OCI-M1 (cell line): Measurements from ENCODE around the gene ELOA.
"Not testable (repeated sequence)": the region's sequence is repeated elsewhere in the genome, so short reads cannot be mapped to it uniquely, and the experiment has no call there.

Experiments used
- DNase-seq: peaks from one replicate; lab custom pipeline; 2025; lab: John Stamatoyannopoulos, UW

Gene ELOA

DNA sequence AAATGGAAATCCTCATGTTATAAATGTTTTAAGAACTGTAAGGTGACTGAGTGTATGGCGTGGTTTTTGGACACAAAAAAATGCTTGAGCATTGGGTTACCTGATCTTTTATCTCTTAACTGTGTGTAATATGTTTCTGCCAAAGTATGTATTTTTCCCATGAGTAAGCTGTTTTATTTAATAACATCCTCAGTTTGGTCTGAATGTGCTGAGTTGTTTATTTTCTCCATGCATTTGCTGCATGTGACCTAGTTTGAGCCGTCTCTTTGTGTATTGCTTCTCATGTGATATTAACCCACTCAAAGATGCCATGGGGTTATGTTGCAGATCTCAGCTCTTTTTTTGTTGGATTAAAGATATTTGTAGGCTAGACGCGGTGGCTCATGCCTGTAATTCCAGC, 41.6 kb downstream of the ELOA start:
- no peak for DNase-seq

DNA sequence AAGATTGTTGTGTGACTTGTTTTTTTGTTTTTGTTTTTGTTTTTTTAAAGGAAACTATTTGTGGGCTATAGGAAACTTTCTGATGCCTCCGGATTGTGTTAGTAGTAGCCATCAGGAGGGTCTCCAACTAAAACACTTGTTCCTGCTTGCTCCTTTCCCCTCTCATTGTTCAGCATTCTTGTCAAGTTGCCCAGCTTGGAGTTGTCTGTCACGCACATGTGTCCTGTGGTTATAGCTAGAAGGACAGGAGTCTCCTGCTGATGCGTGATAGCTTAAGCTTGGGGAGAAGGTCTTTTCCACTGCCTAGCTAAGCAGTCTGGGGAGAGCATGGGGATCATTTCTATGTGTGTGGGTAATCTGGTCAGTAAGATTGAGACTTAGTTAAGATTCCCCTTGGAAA, 44.4 kb downstream of the ELOA start:
- no peak for DNase-seq

DNA sequence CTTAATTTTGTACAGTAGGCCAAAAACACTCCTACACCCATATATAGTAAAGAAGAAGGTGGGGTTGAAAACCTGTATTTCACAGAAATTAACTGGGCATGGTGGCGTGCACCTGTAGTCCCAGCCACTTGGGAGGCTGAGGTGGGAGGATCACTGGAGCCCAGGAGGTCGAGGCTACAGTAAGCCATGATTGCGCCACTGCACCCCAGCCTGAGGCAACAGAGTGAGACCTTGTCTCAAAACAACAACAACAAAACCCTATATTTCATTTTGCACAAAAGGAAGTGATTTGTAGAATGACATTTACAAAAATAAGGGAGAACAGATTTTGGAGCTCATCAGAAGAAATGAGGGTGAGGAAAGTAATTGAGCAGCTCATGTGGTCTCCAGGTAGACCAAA, 45.4 kb downstream of the ELOA start:
- no peak for DNase-seq

DNA sequence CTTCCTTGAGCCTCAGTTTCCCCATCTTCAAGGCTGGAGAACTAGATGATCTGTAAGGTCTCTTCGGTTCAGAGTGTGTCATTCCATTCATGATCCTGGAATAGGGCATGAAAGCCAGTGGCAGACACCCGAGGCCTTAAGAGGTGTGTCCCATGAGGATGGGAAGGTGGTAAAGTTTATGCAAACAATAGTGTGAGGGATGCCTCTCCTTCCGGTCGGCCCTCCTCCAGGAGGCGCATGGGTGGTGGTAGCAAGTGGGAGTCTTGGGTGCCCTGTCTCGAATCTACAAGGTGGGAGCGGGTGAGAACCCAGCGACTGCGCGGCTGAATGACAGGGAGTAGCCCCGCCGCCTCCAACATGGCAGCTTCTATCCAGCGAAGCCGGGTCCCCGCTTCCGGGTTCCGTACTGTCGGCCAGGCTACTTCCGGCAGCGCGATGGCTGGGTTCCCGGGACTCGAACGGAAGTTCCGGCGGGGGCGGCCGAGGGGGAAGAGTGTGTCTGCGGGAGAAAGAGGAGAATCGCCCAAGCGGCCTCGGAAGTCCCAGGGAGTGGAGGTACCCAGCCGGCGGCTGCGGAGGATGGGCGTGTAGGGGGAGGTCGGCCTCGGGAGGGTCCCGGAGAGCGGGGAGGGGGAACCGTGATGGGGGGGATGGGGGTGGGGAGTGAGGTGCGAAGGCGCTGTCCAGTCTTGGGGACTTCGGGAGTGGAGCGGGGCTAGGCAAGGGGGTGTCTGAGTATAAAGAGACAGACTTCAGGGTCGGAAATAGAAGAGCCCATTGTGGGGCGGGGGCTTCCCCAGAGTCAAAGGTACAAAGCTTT, 47.6 kb downstream of the ELOA start, which contains the start of gene LYPLA2:
LYPLA2 (plus strand) TSS at position 450 of the 820 bp plus-strand sequence. CDS start 1,538 bp downstream, outside the sequence.
- peak; percentile 94 for DNase-seq

DNA sequence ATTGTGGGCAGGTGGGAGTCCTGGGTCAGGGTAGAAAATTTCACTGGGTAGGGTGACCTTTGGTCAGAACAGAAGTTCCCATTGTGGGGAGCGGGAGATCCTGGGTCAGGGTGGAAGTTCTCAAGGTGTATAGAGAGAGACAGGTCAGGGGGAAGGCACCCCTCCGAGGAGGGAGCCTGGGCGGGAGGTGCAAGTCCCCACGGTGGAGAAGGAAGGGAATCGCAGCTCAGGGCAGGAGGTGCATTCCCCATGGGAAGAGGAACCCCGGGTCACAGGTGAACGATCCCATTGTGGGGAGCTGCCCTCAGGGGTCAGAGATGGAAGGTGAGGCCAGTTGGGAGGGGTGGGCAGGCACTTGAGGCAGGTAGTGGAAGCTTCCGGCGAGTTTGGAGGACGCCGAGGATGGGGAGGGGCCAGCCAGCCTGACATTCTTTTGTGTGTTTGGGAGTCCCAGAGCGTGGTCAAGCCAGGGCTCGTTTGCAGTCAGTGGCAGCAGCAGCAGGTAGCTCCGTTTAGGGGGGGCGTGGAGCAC, 48.3 kb downstream of the ELOA start:
- peak; percentile 52 for DNase-seq

DNA sequence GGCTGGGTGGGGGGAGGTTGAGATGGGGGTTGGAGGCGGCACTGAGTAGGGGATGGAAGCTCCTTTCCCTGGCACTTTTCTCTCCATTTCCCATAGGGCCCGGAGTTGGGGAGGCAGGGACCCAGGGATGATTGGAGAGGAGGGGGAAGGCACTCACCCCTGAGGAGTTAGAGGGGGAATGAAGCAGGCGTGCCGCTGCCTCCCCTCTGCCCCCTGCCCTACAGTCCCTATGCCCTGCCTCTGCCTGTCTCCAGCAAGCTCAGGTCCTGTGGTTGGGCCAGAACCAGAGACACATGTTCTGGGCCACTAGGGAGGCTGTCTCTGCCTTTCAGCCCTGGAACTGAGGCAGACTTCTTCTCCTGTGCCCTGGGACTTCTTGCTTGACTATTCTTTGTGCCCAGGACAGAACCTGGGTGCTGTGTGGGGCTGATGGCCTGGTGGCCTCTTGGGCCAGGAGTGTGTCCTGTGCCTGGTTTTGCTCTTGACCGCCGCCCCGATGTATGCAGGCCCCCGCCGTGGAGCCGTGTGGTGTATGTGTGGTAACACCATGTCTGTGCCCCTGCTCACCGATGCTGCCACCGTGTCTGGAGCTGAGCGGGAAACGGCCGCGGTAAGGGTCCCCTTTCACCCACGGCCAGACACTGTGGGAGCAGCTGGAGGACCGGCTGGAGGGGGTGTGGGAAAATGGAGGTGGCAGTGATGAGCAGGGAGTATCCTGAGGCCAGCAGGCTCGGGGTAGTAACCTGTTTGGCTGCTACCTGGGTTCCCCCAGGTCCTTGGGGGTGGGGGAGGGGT, 49.1 kb downstream of the ELOA start:
- DNase-seq, result no peak

DNA sequence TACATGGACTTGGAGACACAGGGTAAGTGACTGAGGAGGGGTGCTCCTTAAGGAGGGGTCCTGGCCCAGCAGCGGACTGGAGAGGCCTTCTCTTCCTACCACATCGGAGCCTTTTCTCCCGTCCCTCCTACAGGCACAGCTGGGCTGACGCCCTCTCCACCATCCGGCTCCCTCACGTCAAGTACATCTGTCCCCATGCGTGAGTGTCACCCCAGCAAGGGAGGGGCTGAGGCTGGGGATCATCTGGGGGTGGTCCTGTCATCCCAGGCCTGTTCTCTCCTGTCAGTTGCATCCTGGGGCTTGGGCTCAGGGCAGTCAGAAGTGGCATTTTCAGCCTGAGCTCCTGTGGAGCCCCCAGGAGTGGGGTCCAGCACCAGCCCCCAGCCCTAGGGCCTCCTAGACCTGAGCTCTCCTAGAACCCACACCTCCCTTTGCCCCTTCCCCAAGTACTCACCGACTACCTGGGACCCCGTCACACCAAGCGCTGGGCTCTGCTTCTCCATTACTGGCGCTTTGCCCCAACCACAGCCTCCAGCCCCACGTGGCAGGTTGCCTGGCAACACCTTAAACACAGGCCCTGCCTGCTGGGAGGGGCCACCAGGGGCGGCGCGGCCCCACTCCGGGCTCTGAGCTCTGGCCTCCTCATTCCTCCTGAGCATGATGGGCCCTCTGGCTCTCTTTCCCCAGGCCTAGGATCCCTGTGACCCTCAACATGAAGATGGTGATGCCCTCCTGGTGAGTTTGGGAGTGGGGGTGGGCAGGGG, 49.9 kb downstream of the ELOA start:
- DNase-seq, result peak; percentile 72

DNA sequence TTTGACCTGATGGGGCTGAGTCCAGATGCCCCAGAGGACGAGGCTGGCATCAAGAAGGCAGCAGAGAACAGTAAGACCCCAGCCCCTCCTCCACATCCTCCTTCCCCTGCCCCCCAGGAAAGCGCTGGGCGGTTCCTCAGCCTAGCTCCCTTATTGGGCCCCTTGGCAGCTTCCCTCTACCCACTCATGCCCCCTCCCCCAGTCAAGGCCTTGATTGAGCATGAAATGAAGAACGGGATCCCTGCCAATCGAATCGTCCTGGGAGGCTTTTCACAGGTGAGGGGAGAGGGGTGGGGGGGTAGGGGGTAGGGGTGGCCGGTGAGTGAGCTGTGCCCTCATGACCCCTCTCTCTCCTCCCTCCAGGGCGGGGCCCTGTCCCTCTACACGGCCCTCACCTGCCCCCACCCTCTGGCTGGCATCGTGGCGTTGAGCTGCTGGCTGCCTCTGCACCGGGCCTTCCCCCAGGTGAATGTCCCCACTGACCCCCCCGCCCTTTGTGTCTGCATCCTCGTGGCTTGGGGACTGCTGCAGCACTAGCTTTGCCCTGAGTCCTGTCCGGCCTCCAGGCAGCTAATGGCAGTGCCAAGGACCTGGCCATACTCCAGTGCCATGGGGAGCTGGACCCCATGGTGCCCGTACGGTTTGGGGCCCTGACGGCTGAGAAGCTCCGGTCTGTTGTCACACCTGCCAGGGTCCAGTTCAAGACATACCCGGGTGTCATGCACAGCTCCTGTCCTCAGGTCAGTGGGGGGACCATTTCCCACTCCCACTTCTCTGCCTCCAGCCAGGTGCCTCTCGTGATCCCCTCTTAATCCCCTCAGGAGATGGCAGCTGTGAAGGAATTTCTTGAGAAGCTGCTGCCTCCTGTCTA, 50.8 kb downstream of the ELOA start:
- DNase-seq, result no peak

DNA sequence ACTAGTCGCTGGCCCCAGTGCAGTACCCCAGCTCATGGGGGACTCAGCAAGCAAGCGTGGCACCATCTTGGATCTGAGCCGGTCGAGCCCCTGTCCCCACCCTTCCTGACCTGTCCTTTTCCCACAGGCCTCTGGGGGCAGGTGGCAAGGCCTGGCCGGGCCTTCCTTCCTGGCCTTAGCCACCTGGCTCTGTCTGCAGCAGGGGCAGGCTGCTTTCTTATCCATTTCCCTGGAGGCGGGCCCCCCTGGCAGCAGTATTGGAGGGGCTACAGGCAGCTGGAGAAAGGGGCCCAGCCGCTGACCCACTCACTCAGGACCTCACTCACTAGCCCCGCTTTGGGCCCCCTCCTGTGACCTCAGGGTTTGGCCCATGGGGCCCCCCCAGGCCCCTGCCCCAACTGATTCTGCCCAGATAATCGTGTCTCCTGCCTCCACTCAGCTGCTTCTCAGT, 51.5 kb downstream of the ELOA start:
- DNase-seq, result not testable (repeated sequence)

DNA sequence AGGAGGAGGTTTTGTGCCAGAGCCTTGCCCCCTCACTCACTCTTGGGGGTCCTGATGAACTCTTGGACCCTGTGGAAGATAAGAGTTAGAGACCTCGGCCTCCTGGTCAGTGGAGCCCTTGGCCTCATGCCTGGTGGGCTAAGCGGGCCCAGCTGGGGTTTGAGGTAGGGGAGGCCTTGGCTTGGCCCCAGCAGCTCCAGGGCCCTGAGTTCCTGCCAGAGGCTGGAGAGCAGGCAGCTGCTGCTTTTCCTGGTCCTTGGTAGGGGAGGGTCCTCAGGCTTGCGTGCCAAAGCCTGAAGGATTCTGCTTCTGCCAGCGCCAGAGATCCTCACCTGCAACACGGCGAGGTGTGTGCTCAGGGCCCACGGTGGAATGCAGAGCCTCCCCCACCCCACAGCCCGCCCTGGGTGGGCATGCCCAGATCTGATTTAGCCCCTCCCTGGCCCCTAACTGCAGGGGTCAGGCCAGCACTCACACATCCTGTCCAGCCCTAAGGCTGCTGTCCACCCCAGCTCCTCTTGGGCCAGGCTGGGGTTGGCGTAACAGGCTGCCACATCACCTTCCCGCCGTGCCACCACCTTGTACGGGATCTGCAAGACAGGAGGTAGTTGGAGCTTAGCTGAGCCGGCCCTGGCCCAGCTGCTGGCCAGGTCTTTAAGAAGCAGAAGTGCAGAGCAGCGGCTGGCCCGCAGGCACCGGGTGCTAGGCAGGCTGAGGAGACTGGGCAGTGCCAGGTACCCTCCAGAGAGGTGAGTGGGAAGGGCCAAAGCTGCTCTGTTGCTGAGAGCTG, 52.6 kb downstream of the ELOA start:
- DNase-seq, result no peak

DNA sequence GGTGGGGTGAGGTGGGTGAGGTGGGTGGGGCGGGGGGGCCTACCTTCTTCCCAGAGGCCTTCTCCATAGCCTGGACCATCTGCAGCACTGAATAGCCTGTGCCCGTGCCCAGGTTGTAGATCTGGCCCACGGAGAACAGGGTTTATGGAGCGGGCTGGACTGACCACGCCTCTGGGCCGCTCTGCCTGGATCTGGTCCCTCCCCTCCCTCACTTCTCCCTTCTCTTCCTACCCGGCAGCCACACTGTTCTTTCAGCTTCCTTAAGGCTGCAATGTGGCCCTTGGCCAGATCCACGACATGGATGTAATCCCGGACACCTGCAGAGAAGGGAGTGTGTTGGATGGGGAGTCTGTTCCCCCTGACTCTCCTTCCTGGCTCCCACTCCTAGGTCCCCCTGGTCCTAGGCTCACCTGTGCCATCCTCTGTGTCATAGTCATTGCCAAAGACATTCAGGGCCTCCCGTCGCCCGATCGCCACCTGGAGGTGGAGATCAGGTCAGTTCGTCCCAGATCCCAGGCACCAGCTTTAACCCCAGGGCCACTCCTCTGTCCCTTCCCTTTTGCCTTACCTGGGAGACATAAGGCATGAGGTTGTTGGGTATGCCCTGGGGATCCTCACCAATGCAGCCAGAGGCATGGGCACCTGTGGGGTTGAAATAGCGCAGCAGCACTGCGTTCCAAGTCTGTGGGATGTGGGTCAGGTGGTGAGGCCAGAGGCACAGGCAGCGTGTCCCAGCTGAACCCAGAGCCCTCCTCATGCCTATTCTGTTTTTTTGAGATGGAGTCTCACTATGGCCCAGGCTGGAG, 53.4 kb downstream of the ELOA start:
- no peak for DNase-seq

DNA sequence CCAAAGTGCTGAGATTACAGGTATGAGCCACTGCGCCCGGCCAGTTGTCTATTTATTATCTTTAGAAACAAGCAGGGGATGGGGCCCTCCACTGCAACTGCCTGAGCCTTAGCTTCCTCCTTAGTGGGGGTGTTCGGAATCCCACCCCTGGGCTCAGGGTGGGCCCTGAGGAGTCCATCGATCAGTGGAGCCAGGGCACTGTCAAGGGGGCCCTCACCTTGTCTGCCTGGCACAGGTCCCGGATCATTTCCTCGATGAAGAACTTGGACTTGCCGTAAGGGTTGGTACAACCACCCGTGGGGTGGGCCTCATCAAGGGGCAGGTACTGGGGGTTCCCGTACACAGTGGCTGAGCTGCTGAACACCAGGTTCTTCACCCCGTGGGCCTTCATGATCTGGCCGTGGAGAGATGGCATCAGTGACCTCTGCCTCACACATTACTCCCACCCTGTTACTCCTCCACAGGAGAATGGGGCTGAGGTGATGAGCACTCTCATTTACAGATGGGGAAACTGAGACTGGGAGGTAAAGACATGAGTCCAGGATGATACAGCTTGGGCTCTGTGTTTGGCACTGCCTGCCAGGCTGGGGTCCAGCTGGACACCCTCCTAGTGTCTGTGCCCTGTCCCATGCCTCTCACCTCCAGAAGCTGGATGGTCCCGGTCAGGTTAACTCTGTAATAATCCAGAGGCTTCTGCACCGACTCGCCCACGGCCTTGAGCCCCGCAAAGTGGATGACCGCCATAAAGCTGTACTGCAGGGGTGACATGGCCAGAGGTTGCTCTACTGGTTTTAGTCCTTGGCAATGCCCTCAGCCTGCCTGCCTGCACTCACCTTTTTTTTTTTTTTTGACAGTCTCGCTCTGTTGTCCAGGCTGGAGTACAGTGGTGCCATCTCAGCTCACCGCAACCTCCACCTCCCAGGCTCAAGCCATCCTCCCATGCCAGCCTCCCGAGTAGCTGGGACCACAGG, 54.5 kb downstream of the ELOA start:
- no peak for DNase-seq

DNA sequence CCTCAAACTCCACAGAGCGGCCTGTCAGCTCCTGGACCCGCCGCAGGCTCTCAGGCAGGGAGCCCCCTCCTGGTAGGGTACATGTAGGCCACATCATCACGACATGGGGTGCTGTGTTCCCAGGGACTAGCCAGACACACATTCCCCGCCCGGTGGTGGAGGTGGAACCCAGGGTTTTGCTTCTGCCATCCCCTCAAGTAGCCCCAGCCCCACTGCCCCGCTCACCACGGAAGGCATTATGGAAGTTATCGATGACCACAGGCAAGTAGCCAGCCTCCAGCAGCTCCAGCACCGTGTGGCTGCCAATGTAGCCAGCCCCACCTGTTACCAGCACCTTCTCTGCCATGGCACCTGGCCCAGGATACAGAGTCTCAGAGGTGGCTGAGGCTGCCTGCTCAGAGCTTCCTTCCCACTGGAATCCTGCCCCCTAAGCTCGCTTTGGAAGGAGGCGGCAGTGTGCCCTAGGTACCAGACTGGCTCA, 55.4 kb downstream of the ELOA start:
- no peak for DNase-seq

DNA sequence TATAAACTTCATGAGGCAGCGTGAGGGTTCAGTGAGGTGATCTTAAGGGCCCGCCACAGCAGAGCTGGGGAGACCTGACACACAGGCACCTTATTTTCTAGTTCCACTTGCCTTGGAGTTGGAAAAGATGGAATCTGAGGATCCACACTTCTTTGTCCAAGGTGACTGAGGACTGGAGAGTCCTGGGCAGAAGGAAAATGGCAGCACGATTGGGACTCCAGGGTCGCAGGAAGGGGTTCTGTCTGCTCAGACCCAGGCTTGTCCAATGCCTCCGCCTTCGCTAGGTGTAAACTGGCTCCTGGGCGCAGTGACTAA, 55.9 kb downstream of the ELOA start:
- DNase-seq, result no peak

DNA sequence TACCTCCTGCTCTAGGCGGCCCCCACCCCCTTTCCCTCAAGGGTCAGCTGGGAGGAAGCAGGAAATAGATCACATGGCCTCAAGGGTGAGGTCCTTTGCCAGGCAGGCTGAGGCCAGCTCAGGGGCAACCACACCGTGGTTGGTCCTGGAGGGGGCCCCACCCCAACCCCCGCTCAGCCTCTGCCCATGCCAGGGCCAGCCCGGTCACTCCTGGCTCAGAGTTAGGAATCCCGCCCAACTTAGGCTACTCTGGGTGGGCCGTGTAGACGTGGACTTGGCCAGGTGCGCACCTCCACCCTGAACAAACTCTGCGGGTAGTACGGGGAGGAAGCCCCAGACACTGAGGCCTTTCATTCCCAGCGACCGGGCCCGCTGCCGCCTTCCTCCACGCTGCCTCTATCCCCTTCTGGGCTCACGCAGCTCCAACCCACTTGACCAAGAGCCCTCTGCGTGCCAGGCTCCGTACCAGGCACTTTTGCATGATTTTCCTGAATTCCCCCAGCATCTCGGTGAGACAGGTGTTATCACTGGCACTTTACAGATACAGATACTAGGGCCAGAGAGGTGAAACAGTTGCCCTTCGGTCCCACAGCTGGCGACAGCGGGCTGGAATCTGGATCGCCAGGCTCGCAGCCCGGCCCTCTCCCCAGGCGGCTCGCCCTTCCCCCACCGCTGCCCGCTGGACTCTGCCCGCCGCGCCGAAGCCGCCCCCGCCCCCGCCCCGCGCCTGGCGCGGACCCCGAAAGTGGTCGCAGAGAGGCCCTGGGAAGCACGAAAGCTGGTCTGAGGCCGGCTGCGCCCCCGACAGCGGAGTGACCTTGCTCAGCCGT, 56.5 kb downstream of the ELOA start:
- peak; percentile 55 for DNase-seq

DNA sequence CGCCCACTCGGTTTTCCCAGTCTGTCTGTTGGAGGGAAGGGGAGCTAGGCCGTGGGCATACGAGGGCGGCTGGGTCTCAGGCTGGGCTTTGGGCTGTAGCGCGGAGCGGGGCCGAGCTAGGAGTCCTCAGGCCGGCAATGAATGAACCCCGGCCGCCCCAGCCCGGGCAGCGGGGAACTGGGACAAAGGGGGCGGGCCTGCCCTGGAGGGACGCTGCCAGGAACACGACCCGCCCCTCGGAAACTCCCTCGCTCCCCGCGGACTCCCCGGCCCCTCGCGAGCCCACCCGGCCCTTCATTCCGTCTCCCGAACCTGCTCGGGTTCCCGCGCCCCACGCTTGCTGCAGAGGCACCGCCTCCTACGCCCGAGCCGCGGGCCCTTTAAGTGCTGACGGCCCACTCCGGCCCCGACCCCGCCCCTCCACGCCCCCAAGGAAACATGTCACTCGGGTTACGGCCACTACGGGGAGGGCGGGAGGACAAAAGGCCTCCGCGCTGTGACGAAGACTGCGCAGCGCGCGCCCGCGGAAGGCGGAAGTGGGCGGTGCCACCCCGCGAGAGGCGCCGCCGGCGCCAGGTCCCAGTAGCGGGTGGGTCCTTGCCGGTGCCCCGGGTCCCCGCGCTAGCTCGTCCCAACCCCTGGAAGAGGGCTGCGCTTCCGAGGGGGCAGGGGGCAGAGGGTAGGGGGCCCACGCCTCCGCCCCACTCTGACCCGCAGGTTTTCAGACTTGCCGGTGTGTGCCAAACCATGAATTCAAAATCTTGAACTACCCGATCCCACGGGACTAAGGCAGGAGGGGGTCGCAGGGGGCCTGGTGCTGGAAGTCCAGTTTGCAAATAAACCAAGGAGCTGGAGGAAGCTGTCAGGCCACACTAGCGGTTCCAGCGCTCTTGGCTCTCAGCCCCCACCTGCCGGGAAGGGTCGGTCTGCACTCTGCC, 57.4 kb downstream of the ELOA start, which contains the start of gene GALE:
GALE (minus strand) TSS at position 355 of the 938 bp plus-strand sequence. CDS start 1,747 bp downstream, outside the sequence.
- DNase-seq, result peak; percentile 96
